ENCODE data around the gene LPIN1.

The LPIN1 gene

DNA sequence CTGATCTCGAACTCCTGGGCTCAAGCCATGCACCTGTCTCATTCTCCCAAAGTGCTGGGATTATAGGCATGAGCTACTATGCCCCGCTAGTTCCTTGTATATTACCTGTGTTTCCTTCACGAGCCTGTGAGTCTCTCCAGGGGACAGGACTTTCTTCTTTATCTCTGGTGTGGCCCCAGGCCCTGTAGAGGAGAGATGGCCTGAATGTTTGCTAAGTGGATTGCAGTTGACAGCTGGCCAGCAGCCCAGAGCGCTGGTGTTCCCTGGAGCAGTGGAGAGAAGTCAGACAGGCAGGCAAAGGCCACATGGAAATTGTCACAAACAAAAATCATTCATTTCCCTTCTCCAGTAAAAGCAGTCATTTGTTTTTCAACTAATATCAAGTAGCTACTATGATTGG is 17.9 kb downstream of the LPIN1 start:
- DNase-seq = no peak

- no peak for DNase-seq
These were observed 18.5 kb downstream of the LPIN1 start for GRCh38 chr2:11764920-11765319.

- DNase-seq = no peak
These were observed 19.1 kb downstream of the LPIN1 start for GRCh38 chr2:11765501-11765900.

GRCh38 chr2:11766016-11766415 is 19.6 kb downstream of the LPIN1 start:
- DNase-seq = no peak

- no peak for DNase-seq
These were observed 21.3 kb downstream of the LPIN1 start for GRCh38 chr2:11767779-11768178.

DNA sequence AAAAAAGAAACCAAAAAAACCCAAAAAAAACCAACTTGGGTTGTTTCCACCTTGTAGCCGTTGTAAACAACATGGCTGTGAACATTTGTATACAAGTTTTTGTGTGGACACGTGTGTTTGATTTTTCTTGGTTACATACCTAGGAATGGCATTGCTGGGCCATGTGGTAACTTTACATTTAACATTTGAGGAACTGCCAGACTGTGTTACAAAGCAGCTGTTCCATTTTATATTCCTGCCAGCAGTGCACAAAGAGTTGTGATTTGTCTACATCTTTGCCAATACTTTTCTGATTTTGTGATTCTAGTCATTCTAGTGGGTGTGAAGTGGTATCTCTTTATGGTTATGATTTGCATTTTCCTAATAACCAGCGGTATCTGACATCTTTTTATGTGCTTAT is 22.5 kb downstream of the LPIN1 start:
- DNase-seq = no peak

DNA sequence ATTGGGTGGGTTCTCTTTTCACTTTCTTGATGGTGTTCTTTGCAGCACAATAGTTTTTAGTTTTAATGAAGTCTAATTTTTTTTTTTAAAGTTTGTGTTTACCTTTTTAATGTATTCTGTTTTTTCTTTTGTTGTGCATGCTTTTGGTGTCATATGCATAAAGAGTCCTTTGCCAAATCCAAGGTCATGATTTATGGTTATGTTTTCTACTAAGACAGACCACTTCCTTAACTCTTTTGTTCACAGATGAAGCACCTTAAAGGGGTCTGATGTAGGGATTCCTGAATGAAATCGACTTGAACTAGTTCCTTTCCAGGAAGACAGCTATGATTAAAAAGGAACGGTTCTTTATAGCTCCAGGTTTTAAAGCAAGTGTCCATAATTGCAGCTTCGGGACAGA is 23.1 kb downstream of the LPIN1 start:
- DNase-seq = no peak

DNA sequence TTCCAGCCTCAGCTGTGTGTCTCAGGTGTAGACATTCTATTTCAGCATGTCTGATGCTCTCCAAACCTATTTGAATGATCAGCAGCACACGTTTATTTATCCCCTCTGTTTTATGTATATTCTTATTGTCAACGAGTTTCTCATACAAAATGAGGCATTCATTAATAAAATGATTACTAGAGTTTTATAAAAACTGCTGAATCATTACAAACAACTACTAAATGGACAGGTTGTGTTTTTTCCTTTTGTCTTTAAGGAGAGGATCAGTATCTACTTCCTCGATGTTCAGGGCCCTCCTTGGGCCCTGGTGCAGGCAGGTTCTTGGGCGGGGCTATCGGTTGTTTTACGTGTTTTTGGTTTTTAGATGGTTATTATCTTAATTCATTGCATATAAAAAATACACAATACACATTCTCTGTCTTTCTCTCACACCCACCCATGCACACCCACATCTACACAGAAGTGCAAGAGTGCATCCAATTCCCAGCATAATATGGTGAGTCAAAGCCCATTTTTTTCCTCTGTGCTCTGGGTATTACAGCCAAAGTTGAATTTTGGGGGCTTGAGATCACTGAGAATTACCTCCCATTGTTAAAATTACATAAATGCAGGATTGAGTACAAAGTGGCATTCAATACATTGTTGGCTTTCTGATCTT is 24.2 kb downstream of the LPIN1 start:
- DNase-seq = no peak

DNA sequence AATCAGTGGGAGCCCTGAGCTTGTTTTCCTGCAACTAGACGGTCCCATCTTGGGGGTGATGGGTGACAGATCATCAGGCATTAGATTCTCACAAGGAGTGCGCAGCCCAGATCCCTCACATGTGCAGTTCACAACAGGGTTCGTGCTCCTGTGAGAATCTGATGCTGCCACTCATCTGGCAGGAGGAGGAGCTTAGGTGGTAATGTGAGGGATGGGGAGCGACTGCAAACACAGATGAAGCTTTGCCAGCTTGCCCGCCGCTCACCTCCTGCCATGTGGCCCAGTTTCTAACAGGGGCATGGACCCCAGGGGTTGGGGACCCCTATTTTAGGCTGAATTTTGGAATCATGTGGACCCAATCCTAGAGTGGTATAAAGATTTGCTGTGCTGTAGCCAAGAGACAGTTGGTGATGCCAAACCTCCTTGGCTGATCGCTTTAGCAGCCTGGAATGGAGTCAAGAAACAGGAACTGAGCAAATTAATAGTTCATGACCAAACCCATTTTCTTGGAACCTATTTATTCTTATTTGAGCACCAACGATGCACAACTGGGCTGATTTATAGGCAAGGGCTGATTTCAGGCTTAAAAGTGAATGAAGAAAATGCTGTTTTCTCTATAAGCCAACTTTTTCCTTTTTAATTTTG is 25.7 kb downstream of the LPIN1 start:
- no peak for DNase-seq

GRCh38 chr2:11773111-11773510 is 26.7 kb downstream of the LPIN1 start:
- no peak for DNase-seq

GRCh38 chr2:11773747-11774525 is 27.5 kb downstream of the LPIN1 start:
- no peak for DNase-seq

- no peak for DNase-seq
These were observed 28.2 kb downstream of the LPIN1 start for GRCh38 chr2:11774600-11774999.

DNA sequence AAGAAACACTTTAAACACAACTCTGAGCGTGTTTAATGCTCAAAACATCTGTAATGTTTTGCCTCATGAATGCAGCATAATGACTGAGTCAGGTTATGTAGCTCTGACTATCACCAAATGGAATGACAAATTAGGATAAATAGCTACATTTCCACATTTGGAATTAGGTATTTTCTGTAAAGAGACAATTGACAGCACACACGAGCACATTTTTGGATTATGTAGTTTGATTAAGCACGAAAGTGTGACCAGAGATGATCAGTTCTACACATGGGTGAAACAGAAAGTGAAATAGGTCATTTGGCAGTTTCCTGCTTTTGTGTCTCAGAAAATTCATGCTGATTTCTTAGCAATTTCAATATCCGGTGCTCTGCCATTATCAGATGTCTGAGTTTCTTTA is 29.0 kb downstream of the LPIN1 start:
- DNase-seq = peak in 1 of 2 donors; percentile 78

- no peak for DNase-seq
These were observed 30.8 kb downstream of the LPIN1 start for GRCh38 chr2:11777066-11777782.

- no peak for DNase-seq
These were observed 31.5 kb downstream of the LPIN1 start for GRCh38 chr2:11777886-11778415.

DNA sequence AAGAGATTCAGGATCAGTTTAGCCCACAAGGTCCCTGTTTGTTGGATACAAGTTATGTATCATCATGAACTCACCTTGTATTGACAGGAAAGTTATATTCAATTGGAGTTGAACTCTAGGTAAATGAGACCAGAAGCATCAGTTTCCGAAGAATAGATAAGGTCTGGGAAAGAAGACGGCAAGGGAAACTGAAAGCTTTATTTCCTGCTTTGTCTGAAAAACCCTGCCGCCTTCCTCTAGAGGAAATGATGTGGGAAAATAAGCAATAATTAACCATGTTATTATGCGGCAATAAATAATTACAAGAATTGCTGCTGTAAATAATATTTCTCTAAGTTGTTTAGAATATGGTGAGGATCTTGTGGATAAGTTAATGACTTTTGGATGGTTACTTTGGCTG is 32.0 kb downstream of the LPIN1 start:
- DNase-seq = peak in 1 of 2 donors; percentile 59

DNA sequence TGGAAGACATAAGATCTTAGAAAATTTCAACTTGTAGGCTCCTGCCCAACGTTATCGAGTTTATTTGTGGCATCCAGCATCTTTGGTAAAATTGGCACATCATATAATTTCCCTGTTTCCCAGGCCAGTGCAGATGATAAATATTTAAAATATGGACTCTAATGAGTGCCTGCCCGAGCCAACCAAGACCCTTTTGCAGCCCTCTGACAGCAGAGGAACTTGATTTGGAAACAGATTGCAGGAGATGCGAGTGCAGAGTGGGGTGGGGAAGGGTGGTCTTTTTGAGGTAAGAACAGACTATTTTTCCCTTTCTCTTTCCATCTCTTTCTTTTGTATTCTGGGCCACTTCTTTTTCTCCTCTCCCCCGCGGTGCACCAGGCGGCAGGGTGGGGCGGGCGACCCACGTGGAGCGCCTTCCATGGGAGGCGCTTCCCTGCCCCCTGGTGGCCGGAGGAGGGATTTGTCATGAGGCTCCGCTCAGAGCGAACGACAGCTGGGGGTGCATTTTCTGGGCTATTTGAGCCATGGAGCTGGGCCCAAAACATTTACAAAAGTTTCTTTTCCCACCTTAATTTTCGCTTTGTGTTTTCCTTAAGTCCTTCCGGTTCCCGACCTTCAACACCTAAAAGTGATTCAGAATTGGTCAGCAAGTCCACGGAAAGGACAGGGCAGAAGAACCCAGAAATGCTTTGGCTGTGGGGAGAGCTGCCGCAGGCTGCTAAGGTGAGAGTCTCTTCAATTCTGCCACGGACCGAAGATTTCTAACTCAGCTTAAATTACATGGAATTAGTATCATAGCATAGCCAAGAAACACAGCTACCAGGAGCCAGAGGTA is 32.7 kb downstream of the LPIN1 start:
- DNase-seq = peak; percentile 80 to 88

DNA sequence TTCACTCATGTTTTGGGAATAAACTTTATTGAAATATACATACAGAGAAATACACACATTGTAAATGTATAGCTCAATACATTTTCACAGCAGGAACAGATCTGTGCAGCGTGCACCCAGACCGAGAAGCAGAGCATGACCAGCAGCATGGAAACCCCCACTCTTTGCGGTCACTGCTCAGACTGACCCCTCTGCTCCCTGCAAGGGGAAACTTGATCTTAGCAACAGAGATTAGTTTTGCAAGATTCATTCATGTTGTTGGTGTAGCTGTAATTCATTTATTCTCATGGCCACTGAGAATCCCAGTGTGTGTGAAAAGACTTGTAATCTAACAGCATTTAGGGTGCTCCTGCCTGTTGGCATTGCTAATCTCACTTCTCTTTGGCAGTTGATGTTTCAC is 35.2 kb downstream of the LPIN1 start:
- no peak for DNase-seq

GRCh38 chr2:11784280-11784679 is 37.8 kb downstream of the LPIN1 start:
- DNase-seq = no peak

DNA sequence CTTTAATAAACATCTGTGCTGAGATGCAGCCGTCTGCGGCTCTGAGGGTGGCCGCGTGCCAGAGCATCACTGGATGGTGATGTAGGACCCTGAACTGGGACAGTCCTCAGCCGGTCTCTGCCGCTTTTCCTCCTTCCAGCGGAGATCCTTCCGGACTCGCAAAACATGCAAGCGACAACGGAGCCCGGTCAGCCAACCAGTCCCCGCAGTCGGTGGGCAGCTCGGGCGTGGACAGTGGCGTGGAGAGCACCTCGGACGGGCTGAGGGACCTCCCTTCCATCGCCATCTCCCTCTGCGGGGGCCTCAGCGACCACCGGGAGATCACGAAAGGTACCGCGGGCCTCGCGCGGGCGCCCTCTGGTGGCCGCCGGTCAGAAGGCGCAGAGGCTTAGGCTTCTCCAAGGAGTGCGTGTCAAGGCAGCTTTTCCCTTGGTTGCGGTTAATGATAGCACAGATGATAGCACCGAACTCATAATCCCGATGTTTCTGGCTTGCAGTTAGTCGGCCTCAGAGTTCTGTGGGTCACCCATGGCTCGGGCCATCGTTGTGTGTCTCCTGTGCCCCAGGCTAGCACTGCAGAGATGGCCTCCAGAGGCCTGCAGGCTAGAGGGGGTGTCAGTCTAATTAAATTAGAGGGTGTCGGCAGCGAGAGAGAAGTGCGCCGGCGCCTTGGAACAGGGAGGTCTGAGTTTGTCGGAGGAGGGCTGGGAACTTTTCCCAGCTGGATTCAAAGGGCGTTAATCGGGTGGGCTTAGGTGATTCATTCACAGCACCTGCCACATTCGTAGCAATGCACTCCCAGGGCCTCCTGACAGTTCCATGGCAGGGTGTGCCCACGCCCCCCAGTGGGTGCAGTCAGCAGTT is 38.5 kb downstream of the LPIN1 start:
- DNase-seq = peak; percentile 8 to 47

DNA sequence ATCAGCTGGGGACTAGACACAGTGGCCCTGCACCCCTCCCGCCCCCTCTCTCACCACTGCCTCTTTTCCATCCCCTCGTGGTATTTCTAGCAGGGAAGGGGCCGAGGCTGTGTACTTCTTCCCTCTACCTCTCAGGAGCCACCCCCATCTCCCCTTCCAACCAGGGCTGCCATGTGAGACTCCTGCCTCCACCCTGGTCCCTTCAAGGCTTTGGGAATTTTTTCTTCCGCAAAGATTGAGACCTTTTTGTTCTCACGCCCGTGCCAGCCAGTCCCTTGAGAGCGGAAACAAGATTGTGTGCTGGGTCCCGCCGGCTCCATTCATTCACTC is 39.1 kb downstream of the LPIN1 start:
- DNase-seq = no peak

Measured in CD4-positive, alpha-beta T cell treated with Interferon alpha-2 for 1 hour (primary cell).